Choroid plexus epithelial cell (primary cell): ENCODE results near the gene NFAT5.
"Not testable (repeated sequence)": the region's sequence is repeated elsewhere in the genome, so short reads cannot be mapped to it uniquely, and the experiment has no call there.

Experiments used
- DNase-seq: peaks from one replicate; pipeline ENCODE4 v3.0.0-alpha.2; 2010; ENCODE audit warnings: low read depth
- H3K4me3 ChIP-seq: 2 replicates; pipeline ENCODE4 v1.5.1; 2011; ENCODE audit warnings: low read depth, mild to moderate bottlenecking, control low read depth, low read length, moderate library complexity
- TF ChIP-seq, protein P1 (sequence below): conservative IDR thresholded peaks from 2 replicates; pipeline ENCODE4 v1.5.1; 2011; ENCODE audit warnings: low read depth, mild to moderate bottlenecking, control low read depth, inconsistent platforms, low read length, moderate library complexity

Gene NFAT5

DNA sequence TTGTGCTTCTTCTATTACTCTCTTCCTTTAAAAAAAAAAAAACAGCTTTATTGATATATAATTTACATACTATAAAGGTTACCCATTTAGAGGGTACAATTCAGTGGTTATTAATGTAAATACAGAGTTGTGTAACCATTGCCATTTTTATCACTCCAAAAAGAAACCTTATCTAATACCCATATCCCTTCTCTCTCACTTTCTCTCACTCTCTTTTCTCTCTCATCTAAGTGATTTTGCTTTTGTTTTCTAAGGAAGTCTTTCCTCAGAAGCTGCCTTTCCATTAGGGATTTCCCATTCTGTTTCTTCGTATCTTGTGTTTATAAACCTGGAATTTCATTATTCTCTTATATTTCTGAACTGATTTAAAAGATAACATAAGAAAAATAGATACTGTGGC is 55.5 kb downstream of the NFAT5 start:
- no peak for DNase-seq
- no peak overlapping the region for H3K4me3 ChIP-seq
- TF ChIP-seq, protein P1, sequence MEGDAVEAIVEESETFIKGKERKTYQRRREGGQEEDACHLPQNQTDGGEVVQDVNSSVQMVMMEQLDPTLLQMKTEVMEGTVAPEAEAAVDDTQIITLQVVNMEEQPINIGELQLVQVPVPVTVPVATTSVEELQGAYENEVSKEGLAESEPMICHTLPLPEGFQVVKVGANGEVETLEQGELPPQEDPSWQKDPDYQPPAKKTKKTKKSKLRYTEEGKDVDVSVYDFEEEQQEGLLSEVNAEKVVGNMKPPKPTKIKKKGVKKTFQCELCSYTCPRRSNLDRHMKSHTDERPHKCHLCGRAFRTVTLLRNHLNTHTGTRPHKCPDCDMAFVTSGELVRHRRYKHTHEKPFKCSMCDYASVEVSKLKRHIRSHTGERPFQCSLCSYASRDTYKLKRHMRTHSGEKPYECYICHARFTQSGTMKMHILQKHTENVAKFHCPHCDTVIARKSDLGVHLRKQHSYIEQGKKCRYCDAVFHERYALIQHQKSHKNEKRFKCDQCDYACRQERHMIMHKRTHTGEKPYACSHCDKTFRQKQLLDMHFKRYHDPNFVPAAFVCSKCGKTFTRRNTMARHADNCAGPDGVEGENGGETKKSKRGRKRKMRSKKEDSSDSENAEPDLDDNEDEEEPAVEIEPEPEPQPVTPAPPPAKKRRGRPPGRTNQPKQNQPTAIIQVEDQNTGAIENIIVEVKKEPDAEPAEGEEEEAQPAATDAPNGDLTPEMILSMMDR, result no peak

DNA sequence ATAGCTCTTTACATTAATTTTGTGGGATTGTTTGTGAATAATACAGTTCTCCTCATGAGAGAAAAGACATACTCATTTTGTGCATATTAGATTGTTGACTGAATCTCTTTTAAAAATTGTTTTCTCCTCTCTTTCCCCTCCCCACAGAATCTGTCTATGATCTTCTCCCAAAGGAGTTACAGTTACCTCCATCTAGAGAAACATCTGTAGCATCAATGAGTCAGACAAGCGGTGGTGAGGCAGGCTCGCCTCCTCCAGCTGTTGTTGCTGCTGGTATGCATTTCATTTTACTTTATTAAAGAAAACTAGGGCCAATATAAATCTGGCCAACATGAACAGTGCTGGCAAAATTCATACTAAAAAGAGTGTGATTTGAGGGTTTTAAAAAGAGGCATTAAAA is 60.5 kb downstream of the NFAT5 start:
- DNase-seq, result peak; percentile 50
- no peak overlapping the region for H3K4me3 ChIP-seq
- TF ChIP-seq, protein P1, result no peak

DNA sequence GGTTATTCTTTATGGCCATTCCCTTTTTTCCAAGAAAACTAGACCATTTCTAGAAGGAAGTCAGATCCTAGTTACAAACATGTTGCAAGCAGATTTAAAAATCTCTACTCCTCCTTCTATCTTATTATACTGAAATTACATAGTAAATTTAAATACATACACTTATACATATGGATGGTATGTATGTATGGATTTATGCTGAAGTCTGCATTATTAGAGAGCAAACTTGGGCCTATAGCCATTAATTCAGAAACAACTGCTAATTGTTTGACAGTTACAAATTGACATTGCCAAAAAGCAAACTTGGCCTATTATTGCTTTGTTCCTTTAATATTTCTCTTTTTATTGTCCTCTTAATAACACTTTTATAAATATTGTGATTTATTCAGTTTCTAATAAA is 67.1 kb downstream of the NFAT5 start:
- TF ChIP-seq, protein P1, result no peak
- H3K4me3 ChIP-seq, result no peak overlapping the region
- DNase-seq, result no peak

DNA sequence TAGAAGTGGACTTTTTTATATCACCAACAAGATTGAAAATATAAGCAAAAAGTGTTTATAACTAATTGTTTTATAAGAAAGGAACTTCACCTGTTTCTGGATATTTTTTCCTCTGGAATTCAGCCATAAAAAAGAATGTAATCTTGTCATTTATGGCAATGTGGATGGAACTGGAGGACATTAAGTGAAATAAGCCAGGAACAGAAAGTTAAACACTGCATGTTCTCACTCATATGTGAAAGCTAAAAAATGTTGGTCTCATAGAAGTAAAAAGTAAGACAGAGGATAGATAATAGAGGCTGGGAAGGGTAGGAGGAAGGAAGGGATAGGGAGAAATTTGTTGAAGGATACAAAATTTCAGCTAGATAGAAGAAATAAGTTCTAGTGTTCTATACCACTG is 67.6 kb downstream of the NFAT5 start:
- TF ChIP-seq, protein P1, result no peak
- H3K4me3 ChIP-seq, result no peak overlapping the region
- no peak for DNase-seq

DNA sequence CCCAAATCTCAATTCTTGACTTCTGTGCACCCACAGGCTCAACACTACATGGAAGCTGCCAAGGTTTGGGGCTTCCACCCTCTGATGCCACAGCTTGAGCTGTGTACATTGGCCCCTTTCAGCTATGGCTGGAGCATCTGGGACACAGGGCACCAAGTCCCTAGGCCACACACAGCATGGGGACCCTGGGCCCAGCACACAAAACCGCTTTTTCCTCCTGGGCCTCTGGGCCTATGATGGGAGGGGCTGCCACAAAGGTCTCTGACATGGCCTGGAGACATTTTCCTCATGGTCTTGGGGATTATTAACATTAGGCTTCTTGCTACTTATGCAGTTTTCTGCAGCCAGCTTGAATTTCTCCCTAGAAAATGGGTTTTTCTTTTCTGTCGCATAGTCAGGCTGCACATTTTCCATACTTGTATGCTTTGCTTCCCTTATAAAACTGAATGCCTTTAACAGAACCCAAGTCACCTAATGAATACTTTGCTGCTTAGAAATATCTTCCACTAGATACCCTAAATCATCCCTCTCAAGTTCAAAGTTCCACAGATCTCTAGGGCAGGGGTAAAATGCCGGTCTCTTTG is 70.9 kb downstream of the NFAT5 start:
- H3K4me3 ChIP-seq, DNase-seq: not testable (repeated sequence)

DNA sequence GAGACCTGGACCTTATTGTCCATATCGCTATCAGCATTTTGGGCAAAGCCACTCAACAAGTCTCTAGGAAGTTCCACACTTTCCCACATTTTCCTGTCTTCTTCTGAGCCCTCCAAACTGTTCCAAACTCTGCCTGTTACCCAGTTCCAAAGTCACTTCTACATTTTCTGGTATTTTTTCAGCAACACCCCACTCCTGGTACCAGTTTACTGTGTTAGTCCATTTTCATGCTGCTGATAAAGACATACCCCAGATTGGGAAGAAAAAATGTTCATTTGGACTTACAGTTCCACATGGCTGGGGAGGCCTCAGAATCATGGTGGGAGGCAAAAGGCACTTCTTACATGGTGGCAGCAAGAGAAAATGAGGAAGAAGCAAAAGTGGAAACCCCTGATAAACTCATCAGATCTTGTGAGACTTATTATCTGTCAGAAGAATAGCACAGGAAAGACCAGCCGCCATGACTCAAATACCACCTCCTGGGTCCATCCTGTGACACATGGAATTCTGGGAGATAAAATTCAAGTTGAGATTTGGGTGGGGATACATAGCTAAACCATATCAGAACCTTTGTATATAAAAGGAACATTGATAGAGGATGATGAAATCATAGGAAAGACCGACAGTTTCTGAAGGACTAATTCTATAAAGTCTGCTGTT is 71.6 kb downstream of the NFAT5 start:
- not testable (repeated sequence) for H3K4me3 ChIP-seq, DNase-seq

DNA sequence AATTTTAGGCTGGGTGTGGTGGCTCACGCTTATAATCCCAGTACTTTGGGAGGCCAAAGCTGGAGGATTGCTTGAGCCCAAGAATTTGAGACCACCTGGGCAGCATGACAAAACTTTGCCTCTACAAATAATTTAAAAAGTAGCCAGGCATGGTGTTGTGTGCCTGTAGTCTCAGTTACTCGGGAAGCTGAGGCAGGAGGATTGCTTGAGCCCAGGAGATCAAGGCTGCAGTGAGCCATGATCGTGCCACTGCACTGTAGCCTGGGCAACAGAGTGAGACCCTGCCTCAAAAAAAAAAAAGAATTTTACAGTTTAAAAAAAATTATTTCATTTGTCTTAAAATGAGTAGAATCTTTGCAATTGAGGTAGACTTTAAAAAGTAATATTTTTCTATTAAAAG is 78.2 kb downstream of the NFAT5 start:
- DNase-seq, H3K4me3 ChIP-seq: not testable (repeated sequence)

DNA sequence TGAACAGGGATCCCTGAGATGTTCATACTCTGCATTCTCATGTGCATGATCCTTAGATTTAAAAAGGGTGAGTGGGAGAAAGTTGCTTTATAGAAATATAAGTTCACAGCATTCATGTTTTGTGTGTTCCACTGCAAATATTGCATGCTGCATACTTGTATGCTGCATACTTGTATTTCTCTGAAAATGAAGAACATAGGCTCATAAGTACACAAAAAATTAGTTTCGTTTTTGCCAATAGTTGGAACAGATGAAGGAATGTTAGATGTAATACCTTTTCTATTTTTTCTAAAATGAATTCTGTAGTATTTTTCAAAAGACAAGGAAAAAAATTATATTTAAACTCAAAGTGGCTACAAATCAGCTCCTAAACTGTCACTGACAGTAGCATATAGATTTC is 79.0 kb downstream of the NFAT5 start:
- TF ChIP-seq, protein P1, result no peak

More for the DNA sequence above, 79.0 kb downstream of the NFAT5 start:
- DNase-seq, result peak; percentile 38
- H3K4me3 ChIP-seq, result no peak overlapping the region
